ENCODE measurements around the gene SLC12A1. TPM values are rescaled to one million over a fixed set of nuclear protein-coding genes. Genes with fewer than 3 reads are reported as not detected.

SLC12A1 gene
- not detected for total RNA-seq
- polyA plus RNA-seq, result not detected

- Mint-ChIP-seq H3K4me1 (no peaks in the 10 kb centered on the region), H3K9me3 (peaks cover 0 to 3% (median 0%) of the 10 kb centered on the region in 8 donors), H3K27me3 (peaks cover 4 to 7% of the 10 kb centered on the region in 2 donors), H3K4me3 (no peak within 1 kb of the TSS), H3K36me3 (no peaks in the 10 kb centered on the region), H3K27ac (no peak within 1 kb of the TSS)
- no peaks in the 10 kb centered on the region for H3K27me3 ChIP-seq (ENCODE audit: insufficient read depth, low read length)
- no peaks in the 10 kb centered on the region for H3K9me3 ChIP-seq (ENCODE audit: control insufficient read depth in 1 of 2, low read length in 2 of 2)
- H3K27ac ChIP-seq (ENCODE audit: low read depth, low read length), result no peak within 1 kb of the TSS
- no peaks in the 10 kb centered on the region for H3K36me3 ChIP-seq (ENCODE audit: insufficient read depth, low read length)
- no peak for DNase-seq
- no peaks in the 10 kb centered on the region for H3K4me1 ChIP-seq (ENCODE audit: insufficient read depth, low read length)
- ChIA-PET POLR2A (ENCODE audit: partially characterized antibody) (no interaction called here), CTCF (ENCODE audit: partially characterized antibody) (no interaction called here)
- intact Hi-C loops (cut with micrococcal nuclease), result no loop called here
- no peak within 1 kb of the TSS for H3K4me3 ChIP-seq (ENCODE audit: low read length in 2 of 2)
Measured at GRCh38 chr15:48205981-48206380, at the start of gene SLC12A1. Gene SLC12A1 (plus strand): TSS chr15:48206302. CDS start chr15:48207720, 1,418 bp downstream.

GRCh38 chr15:48168616-48169015 is 37.5 kb upstream of the SLC12A1 start:
- Mint-ChIP-seq H3K36me3 (peaks cover 17 to 18% of the 10 kb centered on the region in 2 donors), H3K9me3 (peaks cover 0 to 12% (median 4%) of the 10 kb centered on the region in 8 donors), H3K27me3 (no peaks in the 10 kb centered on the region), H3K27ac (no peak overlapping the region), H3K4me1 (peaks cover 0 to 4% (median 0%) of the 10 kb centered on the region in 4 donors), H3K4me3 (no peak overlapping the region)
- Histone ChIP-seq H3K36me3 (ENCODE audit: insufficient read depth, low read length) (no peaks in the 10 kb centered on the region), H3K27me3 (ENCODE audit: insufficient read depth, low read length) (no peaks in the 10 kb centered on the region), H3K9me3 (ENCODE audit: control insufficient read depth in 1 of 2, low read length in 2 of 2) (no peaks in the 10 kb centered on the region), H3K4me1 (ENCODE audit: insufficient read depth, low read length) (no peaks in the 10 kb centered on the region), H3K4me3 (ENCODE audit: low read length in 2 of 2) (no peak overlapping the region), H3K27ac (ENCODE audit: low read depth, low read length) (no peak overlapping the region)
- POLR2A ChIA-PET (ENCODE audit: partially characterized antibody), result no interaction called here
- CTCF ChIA-PET (ENCODE audit: partially characterized antibody), result no interaction called here
- intact Hi-C loops (cut with micrococcal nuclease), result no loop called here
- no peak for DNase-seq

GRCh38 chr15:48170981-48171380 is 35.1 kb upstream of the SLC12A1 start:
- H3K27me3 Mint-ChIP-seq, result no peaks in the 10 kb centered on the region
- peaks cover 15 to 17% of the 10 kb centered on the region in 2 donors for H3K36me3 Mint-ChIP-seq
- H3K9me3 ChIP-seq (ENCODE audit: control insufficient read depth in 1 of 2, low read length in 2 of 2), result no peaks in the 10 kb centered on the region
- no peak for DNase-seq
- H3K27me3 ChIP-seq (ENCODE audit: insufficient read depth, low read length), result no peaks in the 10 kb centered on the region
- H3K4me3 Mint-ChIP-seq, result no peak overlapping the region
- H3K4me3 ChIP-seq (ENCODE audit: low read length in 2 of 2), result no peak overlapping the region
- H3K27ac Mint-ChIP-seq, result no peak overlapping the region
- peaks cover 0 to 4% (median 0%) of the 10 kb centered on the region in 4 donors for H3K4me1 Mint-ChIP-seq
- intact Hi-C loops (cut with micrococcal nuclease), result loop anchor here (10.0 kb wide), 1 partner anchor 164 kb away; the partner anchor contains the start of gene DUT
- ChIA-PET POLR2A (ENCODE audit: partially characterized antibody) (no interaction called here), CTCF (ENCODE audit: partially characterized antibody) (no interaction called here)
- no peaks in the 10 kb centered on the region for H3K4me1 ChIP-seq (ENCODE audit: insufficient read depth, low read length)
- no peaks in the 10 kb centered on the region for H3K36me3 ChIP-seq (ENCODE audit: insufficient read depth, low read length)
- peaks cover 0 to 12% (median 4%) of the 10 kb centered on the region in 8 donors for H3K9me3 Mint-ChIP-seq
- H3K27ac ChIP-seq (ENCODE audit: low read depth, low read length), result no peak overlapping the region

GRCh38 chr15:48175126-48175525 is 31.0 kb upstream of the SLC12A1 start:
- intact Hi-C loops (cut with micrococcal nuclease), result loop anchor here (10.0 kb wide), 1 partner anchor 160 kb away; the partner anchor contains the start of gene DUT
- Histone ChIP-seq H3K9me3 (ENCODE audit: control insufficient read depth in 1 of 2, low read length in 2 of 2) (no peaks in the 10 kb centered on the region), H3K4me1 (ENCODE audit: insufficient read depth, low read length) (peaks cover 13% of the 10 kb centered on the region), H3K27me3 (ENCODE audit: insufficient read depth, low read length) (no peaks in the 10 kb centered on the region), H3K27ac (ENCODE audit: low read depth, low read length) (no peak overlapping the region), H3K36me3 (ENCODE audit: insufficient read depth, low read length) (no peaks in the 10 kb centered on the region), H3K4me3 (ENCODE audit: low read length in 2 of 2) (no peak overlapping the region)
- H3K4me3 Mint-ChIP-seq, result no peak overlapping the region
- no peak overlapping the region for H3K27ac Mint-ChIP-seq
- POLR2A ChIA-PET (ENCODE audit: partially characterized antibody), result no interaction called here
- peaks cover 9 to 18% (median 14%) of the 10 kb centered on the region in 4 donors for H3K4me1 Mint-ChIP-seq
- CTCF ChIA-PET (ENCODE audit: partially characterized antibody), result no interaction called here
- H3K9me3 Mint-ChIP-seq, result peaks cover 0 to 12% (median 4%) of the 10 kb centered on the region in 8 donors
- no peak for DNase-seq
- peaks cover 3 to 4% of the 10 kb centered on the region in 2 donors for H3K36me3 Mint-ChIP-seq
- peaks cover 0 to 3% of the 10 kb centered on the region in 2 donors for H3K27me3 Mint-ChIP-seq

GRCh38 chr15:48176112-48176511 is 30.0 kb upstream of the SLC12A1 start:
- Mint-ChIP-seq H3K4me1 (peaks cover 9 to 18% (median 14%) of the 10 kb centered on the region in 4 donors), H3K27ac (no peak overlapping the region), H3K36me3 (peaks cover 3 to 4% of the 10 kb centered on the region in 2 donors), H3K9me3 (peaks cover 0 to 12% (median 4%) of the 10 kb centered on the region in 8 donors), H3K27me3 (peaks cover 0 to 3% of the 10 kb centered on the region in 2 donors), H3K4me3 (peak overlapping the region in 1 of 8 donors; percentile 22)
- intact Hi-C loops (cut with micrococcal nuclease), result loop anchor here (10.0 kb wide), 1 partner anchor 159 kb away; the partner anchor contains the start of gene DUT
- H3K27ac ChIP-seq (ENCODE audit: low read depth, low read length), result no peak overlapping the region
- H3K9me3 ChIP-seq (ENCODE audit: control insufficient read depth in 1 of 2, low read length in 2 of 2), result no peaks in the 10 kb centered on the region
- ChIA-PET CTCF (ENCODE audit: partially characterized antibody) (no interaction called here), POLR2A (ENCODE audit: partially characterized antibody) (no interaction called here)
- H3K27me3 ChIP-seq (ENCODE audit: insufficient read depth, low read length), result no peaks in the 10 kb centered on the region
- no peak for DNase-seq
- no peak overlapping the region for H3K4me3 ChIP-seq (ENCODE audit: low read length in 2 of 2)
- H3K36me3 ChIP-seq (ENCODE audit: insufficient read depth, low read length), result no peaks in the 10 kb centered on the region
- peaks cover 13% of the 10 kb centered on the region for H3K4me1 ChIP-seq (ENCODE audit: insufficient read depth, low read length)

- no peak for DNase-seq
- Histone ChIP-seq H3K27ac (ENCODE audit: low read depth, low read length) (no peak overlapping the region), H3K27me3 (ENCODE audit: insufficient read depth, low read length) (no peaks in the 10 kb centered on the region), H3K9me3 (ENCODE audit: control insufficient read depth in 1 of 2, low read length in 2 of 2) (no peaks in the 10 kb centered on the region), H3K4me1 (ENCODE audit: insufficient read depth, low read length) (peaks cover 13% of the 10 kb centered on the region), H3K4me3 (ENCODE audit: low read length in 2 of 2) (peak overlapping the region in 1 of 2 donors; percentile 58), H3K36me3 (ENCODE audit: insufficient read depth, low read length) (no peaks in the 10 kb centered on the region)
- ChIA-PET CTCF (ENCODE audit: partially characterized antibody) (no interaction called here), POLR2A (ENCODE audit: partially characterized antibody) (interaction anchor here (1.0 to 1.3 kb wide), 2 partner anchors 154 to 155 kb away, joined by 3 to 6 read pairs; no protein-coding TSS in a partner anchor)
- Mint-ChIP-seq H3K27ac (peak overlapping the region in 5 of 7 donors; percentile 92 to 94 (median 93)), H3K27me3 (peaks cover 1 to 4% of the 10 kb centered on the region in 2 donors), H3K4me1 (peaks cover 9 to 18% (median 14%) of the 10 kb centered on the region in 4 donors), H3K9me3 (peaks cover 0 to 12% (median 4%) of the 10 kb centered on the region in 8 donors), H3K4me3 (peak overlapping the region in 7 of 8 donors; percentile 89 to 96 (median 93)), H3K36me3 (peaks cover under 1 to 4% of the 10 kb centered on the region in 2 donors)
- intact Hi-C loops (cut with micrococcal nuclease), result loop anchor here (10.0 kb wide), 1 partner anchor 158 kb away; the partner anchor contains the start of gene DUT
Measured at GRCh38 chr15:48176957-48177356, 29.1 kb upstream of the SLC12A1 start.

- peak in 3 of 5 donors; percentile 30 to 42 (median 35) for DNase-seq
- peak overlapping the region; percentile 86 to 94 (median 92) for H3K27ac Mint-ChIP-seq
- Histone ChIP-seq H3K27me3 (ENCODE audit: insufficient read depth, low read length) (no peaks in the 10 kb centered on the region), H3K4me3 (ENCODE audit: low read length in 2 of 2) (peak overlapping the region in 1 of 2 donors; percentile 58), H3K36me3 (ENCODE audit: insufficient read depth, low read length) (no peaks in the 10 kb centered on the region), H3K9me3 (ENCODE audit: control insufficient read depth in 1 of 2, low read length in 2 of 2) (no peaks in the 10 kb centered on the region), H3K4me1 (ENCODE audit: insufficient read depth, low read length) (peaks cover 13% of the 10 kb centered on the region), H3K27ac (ENCODE audit: low read depth, low read length) (peak overlapping the region; percentile 51)
- H3K36me3 Mint-ChIP-seq, result peaks cover 0 to 4% of the 10 kb centered on the region in 2 donors
- peak overlapping the region; percentile 89 to 96 (median 92) for H3K4me3 Mint-ChIP-seq
- H3K27me3 Mint-ChIP-seq, result peaks cover 5% of the 10 kb centered on the region in 2 donors
- H3K4me1 Mint-ChIP-seq, result peaks cover 9 to 18% (median 14%) of the 10 kb centered on the region in 4 donors
- POLR2A ChIA-PET (ENCODE audit: partially characterized antibody), result interaction anchor here (1.0 to 1.3 kb wide), 2 partner anchors 153 to 155 kb away, joined by 3 to 6 read pairs; no protein-coding TSS in a partner anchor
- H3K9me3 Mint-ChIP-seq, result peaks cover 0 to 9% (median 2%) of the 10 kb centered on the region in 8 donors
- intact Hi-C loops (cut with micrococcal nuclease), result loop anchor here (10.0 kb wide), 1 partner anchor 157 kb away; the partner anchor contains the start of gene DUT
- CTCF ChIA-PET (ENCODE audit: partially characterized antibody), result no interaction called here
Measured at GRCh38 chr15:48177383-48177765, 28.7 kb upstream of the SLC12A1 start.
